NCI-H2227 (cell line): Measurements from ENCODE around the gene SNX32.

Source experiments
- DNase-seq: peaks from one replicate; lab custom pipeline; 2025; ENCODE audit not compliant: unreplicated experiment; lab: John Stamatoyannopoulos, UW

SNX32 gene

DNA sequence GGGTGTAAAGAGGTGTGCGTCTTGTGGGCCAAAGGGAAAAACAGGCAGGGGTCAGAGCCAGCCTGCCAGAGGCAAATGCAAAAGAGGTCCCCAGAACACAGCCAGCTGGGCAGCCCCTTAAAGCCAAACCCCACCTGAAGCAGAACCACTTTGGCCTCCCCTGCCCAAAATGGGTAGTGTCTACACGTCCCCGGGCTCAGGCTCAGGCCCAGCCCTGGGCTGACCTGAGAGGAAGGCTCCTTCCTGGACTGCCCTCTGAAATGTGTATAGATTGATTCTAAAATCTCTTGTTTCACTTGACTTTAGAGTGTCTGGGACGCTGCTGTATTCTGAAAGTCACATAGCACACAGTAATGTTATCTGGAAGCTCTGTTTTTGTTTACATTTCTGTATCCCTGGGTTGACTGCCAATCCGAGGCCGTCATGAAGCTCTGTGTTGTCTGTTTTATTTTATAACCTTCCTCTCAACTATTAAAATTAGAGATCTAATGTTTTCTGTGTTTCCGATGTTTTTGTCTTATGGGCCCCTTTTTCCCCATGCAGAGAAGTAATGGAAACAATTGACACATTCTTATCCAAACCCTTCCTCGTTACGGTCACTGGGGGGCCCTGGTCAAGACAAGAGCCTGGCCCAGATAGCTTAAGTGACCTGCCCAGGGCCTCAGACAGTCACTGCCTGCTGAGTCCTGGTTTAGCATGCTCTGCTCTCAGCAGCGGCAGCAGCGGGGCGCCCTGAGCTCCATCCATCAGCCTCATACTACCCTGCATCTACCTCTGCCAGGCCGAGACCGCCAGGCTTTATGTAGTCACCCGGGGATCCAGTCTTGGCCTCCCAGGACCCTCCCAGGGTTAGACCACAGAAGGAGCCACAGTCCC lies 36.8 kb upstream of the SNX32 start:
- DNase-seq = no peak

DNA sequence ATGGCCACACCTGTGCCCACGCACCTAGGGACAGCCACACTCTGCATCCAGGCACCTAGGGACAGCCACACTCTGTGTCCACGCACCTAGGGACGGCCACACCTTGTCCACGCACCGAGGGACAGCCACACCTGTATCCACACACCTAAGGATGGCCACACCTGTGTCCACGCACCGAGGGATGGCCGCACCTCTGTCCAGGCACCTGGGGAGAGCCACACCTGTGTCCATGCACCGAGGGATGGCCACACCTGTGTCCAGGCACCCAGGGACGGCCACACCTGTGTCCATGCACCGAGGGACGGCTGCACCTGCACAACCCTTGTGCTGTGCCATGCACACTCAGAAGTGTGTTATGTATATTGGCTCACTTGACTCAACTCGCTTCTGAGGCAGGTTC lies 36.1 kb upstream of the SNX32 start:
- DNase-seq = no peak

DNA sequence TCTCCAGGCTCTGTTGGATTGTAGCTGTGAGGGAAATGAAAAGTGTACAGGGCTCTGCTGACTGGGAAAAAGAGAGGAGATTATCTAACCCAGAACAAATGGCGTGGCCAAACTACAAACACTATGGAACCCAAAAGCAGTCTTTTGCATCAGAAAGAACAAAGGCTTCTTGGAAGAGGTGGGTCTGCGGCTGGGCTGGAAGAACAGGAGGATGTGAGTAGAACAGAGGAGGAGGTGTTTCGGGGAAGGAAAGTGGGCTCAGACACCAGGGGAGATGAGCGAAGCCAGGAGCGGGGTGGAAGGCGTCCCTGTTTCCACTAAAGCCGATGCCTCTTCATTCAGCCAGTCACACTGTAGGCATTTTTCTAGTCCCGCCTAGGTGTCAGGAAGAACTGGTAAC lies 34.9 kb upstream of the SNX32 start:
- DNase-seq = no peak

DNA sequence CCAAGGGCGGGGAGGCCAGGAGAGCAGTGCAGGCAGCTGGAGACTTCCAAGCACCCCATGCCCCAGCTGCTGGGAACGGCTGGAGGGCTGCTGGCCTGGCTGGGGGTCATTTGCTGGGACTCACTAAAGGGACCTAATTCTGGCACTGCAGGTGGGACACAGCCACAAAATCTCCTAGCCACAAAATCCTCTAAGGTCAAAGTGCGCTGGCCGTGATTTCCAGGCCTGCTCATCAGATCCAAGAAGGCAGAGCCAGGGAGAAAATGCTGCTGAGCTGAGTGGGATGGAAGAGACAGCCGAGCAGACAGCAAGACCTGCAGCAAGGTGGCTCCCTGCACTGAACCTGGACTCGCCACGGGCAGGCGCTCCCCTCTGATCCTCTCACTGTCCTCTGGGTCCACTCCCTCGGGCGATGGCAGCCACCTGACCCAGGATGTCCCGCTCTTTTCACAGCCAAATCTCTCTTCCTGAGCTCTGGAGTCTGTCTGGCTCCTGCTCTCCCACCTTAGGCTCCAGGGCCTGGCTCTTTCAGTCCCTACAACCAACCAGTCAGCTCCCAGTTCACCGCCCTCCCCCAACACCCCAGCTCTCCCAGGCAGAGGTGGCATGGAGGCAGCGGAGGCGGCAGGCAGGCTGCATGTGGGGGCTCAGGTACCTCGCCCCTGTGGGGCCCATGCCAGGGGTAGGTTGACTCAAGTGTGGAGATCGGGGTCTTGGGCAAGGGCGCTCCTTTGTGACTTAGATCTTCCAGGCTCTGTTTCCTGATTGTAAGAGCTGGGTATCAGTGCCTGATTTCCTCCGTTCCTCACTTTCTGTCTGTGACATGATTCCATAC lies 32.4 kb upstream of the SNX32 start:
- DNase-seq = no peak

DNA sequence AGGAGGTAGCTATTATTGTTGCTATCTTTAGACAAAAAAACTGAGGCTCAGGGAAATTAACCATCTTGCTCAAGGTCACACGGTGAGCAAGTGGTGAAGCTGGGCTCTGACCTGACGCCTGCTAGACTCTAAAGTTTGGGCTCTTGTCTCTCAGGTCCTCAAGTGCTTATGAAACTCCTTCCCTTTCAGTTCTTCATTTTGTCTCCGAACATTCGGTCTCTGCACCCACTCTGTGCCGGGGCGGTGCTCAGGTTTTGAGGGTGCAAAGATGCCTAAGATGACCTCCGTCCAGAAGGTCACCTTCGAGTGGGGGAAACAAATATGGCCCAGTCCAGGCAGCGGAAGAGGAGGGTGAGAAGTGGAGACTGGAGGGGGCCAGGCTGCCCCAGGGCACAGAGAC lies 30.9 kb upstream of the SNX32 start:
- no peak for DNase-seq

DNA sequence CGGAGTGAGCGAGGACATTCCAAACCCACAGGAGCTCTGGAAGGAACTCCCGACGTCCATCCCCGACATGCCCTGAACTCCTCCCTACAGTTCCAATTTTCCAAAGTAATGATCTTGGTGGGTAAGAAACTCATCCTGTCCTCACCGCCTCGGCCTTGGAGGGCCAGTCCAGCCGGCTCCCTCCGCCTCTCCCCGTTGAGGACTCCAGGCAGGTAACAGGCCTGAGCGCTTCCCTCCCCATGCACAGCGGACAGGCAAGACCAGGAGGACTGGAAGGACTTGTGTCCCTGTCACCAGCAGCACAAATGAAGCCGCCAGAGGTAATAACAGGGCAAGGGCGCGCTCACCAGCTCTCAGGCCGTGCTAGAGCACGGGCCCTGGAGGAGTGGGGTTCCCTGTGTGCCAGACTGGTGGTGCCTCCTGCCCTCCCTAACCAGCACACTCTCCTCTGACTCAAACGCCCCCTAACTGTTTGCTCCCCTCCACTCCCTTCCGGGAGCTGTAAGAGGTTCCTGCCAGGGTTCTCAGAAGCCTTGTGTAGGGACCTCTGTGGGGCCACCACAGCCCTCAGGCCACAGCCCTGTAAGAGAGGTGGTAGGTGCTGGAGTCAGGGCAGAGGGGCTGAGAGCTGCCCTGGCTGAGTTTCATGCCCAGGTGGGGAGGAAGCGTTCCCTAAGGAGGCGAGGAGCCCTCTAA lies 29.8 kb upstream of the SNX32 start:
- DNase-seq = no peak

DNA sequence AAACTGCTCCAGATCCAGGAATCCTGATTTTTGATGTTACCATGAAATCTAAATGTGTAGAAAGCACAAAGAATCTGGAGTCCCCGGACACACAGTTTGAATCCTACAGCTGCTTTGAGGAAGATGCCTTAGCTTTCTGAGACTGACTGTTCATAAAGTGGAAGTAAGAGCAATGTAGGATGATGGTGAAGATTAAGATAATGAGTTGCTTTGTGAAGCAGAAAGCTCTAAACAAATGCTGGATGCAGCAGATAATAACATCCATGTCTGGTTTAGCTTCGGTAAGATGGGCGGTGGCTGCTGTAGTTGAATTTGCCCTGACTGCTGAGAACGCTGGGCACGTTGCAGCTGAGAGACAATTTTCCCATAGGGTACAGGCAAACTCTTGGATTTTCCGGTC lies 26.8 kb upstream of the SNX32 start:
- DNase-seq = no peak

DNA sequence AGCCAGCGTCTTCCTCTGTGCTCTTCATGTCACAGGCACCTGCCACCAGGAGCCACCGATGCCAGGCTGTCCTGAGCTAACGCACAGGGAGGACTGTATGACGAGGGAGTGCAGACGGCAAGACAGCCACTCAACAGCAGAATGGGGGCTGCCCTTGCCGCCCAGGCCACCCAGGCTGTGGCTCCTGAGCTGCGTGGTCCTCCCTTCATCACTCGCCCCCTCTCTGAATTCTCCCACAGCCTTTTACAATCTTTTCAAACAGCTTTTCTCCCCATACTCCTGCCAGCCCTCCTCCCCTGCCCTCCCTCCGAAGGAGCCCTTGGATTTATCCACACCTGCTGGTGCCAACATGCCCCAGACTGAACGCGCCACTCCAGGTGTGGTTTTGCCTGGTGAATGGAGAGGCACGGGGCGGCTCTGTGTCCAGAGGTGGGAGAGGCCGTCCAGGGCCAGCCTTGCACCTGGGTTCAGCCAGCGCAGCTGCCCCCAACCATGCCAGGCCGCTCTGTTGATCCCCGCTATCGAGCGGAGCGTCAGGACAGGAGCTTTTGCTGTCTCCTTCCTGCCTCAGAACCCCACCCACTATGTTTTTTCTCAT lies 24.9 kb upstream of the SNX32 start:
- DNase-seq = no peak

DNA sequence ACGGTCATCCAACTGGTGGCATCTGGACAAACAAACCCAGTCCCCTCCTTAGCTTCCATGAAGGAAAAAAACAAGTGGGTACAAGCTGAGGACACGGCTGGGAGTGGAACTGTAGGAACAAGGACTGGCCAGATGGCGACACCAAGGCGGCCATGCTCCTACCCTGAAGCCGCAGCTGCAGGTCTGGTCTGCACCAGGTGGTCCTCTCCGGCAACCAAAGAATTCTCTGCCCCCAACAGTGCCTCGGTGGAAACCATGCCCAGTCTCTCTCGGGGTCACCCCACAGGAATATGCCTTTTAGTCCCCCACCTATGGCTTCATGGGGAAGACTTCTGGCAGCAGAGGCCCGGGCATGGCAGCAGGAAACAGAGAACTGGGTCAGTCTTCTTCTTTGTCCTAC lies 24.3 kb upstream of the SNX32 start:
- DNase-seq = no peak

DNA sequence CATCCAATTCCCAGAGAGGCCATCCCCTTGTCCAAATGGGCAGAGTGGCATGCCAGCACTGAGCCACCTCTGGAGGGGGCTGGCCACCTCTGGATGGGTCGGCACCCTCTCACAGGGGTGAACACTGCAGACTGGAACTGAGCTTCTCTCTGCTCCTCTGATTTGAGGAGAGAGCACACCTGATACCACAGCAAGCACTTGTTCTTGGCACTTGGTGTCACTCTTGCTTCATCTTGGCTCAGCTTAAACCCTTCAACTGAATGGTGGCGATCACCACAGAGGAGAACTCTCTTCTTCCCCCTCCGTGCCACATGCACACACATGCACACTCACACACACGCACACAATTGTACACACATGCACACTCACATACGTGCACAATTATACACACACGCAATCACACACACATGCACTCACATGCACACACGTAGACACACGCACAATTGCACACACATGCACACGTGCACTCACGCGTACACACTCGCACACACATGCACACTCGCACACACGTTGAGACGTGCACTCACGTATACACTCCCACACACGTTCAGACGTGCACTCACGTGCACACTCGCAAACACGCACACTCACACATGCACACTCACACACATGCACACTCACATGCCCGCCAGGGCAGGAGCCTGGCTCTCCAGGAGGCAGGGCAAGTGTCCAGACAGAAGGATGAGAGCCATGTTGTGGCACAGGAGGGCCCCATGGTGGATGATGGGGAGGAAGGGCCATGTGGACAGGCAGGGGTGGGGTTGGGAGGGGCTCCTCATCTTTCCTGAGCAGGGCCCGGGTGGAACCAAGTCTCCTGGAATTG lies 23.5 kb upstream of the SNX32 start:
- no peak for DNase-seq

DNA sequence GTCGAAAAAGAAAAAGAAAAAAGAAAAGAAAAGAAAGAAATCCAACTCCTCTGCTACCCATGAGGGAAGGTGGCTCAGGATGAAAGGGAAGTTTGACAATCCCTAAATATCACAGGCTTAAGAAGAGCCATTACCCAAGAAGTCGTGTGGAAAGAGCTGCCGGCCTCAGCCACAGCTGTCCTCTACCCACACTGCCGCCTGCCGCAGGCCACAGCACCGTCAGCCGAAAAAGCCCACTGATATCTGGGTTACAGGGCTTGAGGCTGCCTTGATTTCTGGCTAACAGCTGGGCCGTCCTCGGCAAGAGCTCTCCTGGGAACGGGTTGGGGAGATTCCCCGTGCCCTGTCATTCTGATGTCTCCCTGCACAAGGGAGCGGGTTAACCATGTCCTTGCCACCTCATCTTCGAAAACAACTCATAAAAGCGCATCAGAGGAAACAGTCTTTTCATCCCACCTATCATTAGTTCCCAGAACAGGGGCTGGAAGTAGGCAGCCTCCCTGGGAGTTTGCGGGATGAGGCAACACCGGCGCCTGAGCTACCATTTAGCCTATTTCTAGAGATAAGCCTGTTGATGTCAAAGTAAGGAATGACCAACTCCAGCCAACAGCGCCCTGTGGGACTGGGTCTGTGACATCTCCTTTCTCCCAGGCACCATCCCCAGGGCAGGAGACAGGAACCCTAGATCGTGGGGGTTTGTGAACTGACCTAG lies 21.8 kb upstream of the SNX32 start:
- DNase-seq = no peak

DNA sequence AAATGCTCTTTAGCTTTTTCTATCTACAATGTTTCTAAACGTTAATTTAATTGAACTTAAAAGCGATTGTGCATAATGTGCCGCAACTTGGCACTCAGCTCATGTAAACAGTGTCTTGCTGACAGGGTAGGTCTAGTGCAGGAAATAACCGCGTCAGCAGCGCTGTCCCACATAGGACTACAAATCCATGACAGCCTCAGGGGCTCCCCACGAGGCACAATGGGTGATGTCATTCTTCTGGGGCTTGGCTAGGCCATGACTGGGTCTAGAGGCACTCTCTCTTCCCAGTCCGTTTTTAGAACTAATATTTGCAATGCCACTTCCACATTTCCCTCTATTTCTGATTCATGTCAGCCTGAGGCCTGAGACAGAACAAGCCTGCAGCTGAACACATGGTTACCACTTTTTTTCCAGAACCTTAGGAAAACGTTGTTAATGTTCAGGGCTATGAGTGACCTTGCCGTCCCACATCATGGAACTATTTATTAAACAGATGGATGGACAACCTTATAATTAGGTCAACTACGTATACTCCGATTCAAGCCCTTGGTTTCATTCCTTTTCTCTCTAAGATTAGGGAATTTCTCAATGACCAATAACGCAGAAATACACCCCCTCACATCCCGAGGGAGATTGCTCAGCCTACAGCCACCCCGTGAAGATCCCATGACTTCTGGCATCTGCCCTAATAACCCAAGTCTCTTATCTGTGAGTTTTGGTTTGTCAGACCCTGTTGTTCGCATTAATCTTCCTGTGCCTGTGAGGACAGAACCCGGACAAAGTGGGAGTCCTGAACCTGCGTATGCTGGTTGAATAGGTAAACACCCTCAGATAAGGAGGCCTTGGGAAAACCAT lies 19.4 kb upstream of the SNX32 start:
- no peak for DNase-seq

DNA sequence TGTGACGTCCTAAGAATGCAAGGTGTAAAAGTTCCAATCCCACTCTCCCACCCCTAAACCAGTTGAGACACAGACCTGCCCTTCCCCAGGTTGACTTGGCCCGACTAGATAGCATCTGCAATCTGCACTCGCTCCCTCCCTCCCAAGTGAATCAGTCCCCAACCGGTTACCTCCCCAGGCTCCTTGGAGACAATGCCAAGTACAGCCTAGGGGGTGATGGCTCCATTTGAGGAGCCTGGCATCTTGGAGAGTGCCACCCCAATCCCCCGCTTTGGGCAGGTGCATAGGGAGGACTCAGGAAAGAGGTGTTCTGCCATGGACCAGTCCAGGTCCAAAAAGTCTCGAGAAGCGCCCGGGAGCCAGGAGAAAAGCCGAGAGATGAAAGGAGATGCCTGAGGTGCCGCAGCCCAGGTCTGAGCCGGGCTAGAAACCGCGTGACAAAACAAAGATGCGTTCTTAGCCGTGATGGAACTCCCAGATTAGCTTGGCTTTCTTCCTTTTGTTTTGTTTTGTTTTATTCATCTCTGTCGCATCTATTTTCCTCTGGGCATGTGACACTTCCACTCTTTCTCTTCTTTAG lies 18.7 kb upstream of the SNX32 start:
- DNase-seq = no peak

DNA sequence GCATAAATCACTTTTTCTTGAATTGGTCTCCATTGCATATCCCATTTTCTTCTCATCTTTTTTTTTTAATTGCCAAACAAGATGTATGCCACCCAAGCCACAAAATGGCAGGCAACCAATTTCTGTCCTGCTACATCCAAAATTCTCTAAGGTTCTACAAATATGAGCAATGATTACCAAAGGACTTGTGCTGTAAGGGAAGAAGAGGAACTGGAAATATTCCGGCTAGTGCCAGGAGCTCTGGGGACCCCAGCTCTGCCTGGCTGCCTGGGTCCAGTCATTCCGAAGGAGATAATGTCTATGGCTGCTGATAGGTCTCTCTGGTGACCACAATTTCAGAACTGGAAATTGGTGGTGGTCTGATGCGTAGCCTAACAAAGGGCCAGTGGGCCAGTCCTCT lies 17.1 kb upstream of the SNX32 start:
- no peak for DNase-seq

DNA sequence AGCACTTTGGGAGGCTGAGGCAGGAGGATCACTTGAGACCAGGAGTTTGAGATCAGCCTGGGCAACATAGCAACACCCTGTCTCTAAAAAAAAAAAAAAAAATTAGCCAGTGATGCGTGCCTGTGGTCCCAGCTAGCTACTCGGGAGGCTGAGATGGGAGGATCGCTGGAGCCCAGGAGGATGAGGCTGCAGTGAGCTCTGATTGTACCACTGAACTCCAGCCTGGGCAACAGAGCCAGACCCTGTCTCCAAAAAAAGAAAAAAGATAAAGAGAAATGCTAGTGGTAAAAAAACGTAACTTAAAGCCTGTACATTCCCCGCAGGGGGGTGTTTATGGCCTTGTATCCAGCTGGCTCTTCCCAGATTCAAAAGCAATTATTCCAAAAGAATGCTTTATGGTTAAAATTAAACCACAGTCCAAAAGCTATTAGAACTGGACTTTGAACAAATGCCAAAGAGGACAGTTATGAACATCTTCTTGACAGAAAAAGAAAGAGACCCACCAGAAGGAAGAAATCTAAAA lies 16.4 kb upstream of the SNX32 start:
- DNase-seq = peak; percentile 45

DNA sequence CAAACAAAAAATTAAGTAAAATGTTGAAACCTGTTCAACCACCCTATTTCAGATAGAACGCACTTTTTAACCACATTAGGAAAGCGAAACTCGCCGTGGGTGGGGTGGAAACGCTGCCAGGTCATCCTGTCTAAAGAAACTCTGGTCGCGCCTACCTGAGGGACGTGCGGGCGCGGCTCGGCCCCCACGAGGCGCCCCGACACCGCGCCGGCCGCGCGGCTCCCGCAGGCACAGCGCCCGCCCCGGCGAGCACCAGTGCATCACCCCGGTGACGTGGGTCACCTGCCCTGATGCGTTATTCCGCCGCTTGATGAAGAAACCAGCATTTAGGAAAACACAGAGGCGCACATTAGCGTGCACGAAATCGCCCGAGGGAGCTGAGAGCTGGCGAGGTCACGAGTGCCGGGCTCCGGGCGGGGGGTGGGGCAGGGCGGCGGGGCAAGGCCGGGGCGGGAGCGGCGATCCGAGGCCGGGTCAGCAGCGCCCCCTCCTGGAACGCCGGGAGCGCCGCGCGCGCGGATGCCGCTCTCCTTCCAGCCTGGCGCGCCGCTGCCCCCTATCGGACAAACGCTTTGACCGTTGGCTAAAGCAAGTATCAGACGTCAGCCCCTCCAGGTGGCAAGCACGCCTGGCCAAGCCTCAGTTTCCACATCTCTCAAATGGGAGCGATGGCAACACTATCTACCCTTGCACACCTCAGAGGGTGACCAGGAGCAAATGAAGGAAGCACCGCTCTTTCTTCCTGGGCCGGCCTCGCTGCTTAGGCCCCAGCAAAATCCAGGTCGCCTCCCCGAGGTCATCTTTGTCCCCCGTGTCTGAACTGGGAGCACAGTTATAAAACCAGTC lies 15.7 kb upstream of the SNX32 start:
- peak; percentile 95 for DNase-seq

DNA sequence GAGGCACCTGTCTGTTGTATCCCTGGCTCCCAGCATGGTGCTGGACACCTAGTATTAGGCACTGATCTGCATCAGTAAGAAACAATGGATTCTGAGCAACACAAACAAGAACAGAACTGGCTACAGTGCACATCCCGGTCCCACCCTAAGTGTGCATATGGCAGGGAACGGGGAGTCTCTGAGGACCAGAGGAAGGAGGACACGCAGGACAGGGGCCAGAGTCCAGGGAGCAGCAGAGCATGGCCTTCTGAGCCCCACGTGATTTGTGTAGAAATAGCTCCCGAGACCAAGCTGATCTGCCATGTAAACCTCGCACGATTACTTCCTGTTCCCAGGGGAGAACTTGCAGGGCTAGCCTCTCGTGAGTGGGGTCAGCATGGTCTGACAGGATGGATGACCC lies 12.7 kb upstream of the SNX32 start:
- DNase-seq = peak; percentile 48
